Measurements from ENCODE around the gene ITGB4. TPM values are rescaled to one million over a fixed set of nuclear protein-coding genes. Genes with fewer than 3 reads are reported as not detected.

The ITGB4 gene
- total and polyA plus RNA-seq, 9 of the 15 experiments (the other 6 are each of a cell fraction or from before 2014, with no cell fraction given): 0.05 to 2.8 (median 0.76) TPM; not detected in 3

GRCh38 chr17:75764711-75765421 is 43.6 kb downstream of the ITGB4 start, which contains the start of gene GALK1 (continued):
- no peak for TF ChIP-seq JUN (IDR thresholded peaks at IDR 0.05; ENCODE audit: borderline replicate concordance, low read depth, low read length)
- TF ChIP-seq JUN (CRISPR knock-in tag; IDR thresholded peaks at IDR 0.05; ENCODE audit: borderline replicate concordance): no peak
- TF ChIP-seq NUFIP1 (IDR thresholded peaks at IDR 0.05; ENCODE audit: partially characterized antibody): no peak
- TF ChIP-seq FUS (optimal IDR thresholded peaks at IDR 0.05; ENCODE audit: low read depth, low read length): no peak
- peak; percentile 66; the same call in 1 of the 2 replicates for TF ChIP-seq ELF2 (CRISPR knock-in tag; IDR thresholded peaks at IDR 0.05)
- TF ChIP-seq RNF2 (IDR thresholded peaks at IDR 0.05): peak; percentile 52; the same call in 1 of the 2 replicates
- no peak for TF ChIP-seq ZNF121 (CRISPR knock-in tag; conservative IDR thresholded peaks at IDR 0.05)
- TF ChIP-seq, protein P1, sequence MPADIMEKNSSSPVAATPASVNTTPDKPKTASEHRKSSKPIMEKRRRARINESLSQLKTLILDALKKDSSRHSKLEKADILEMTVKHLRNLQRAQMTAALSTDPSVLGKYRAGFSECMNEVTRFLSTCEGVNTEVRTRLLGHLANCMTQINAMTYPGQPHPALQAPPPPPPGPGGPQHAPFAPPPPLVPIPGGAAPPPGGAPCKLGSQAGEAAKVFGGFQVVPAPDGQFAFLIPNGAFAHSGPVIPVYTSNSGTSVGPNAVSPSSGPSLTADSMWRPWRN (IDR thresholded peaks at IDR 0.05; ENCODE audit: low read depth): no peak
- TF ChIP-seq, protein P2, sequence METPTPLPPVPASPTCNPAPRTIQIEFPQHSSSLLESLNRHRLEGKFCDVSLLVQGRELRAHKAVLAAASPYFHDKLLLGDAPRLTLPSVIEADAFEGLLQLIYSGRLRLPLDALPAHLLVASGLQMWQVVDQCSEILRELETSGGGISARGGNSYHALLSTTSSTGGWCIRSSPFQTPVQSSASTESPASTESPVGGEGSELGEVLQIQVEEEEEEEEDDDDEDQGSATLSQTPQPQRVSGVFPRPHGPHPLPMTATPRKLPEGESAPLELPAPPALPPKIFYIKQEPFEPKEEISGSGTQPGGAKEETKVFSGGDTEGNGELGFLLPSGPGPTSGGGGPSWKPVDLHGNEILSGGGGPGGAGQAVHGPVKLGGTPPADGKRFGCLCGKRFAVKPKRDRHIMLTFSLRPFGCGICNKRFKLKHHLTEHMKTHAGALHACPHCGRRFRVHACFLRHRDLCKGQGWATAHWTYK (CRISPR knock-in tag; IDR thresholded peaks at IDR 0.05): peak; percentile 67; the same call in 1 of the 2 replicates
- no peak for TF ChIP-seq RFX7 (CRISPR knock-in tag; IDR thresholded peaks at IDR 0.05)
- TF ChIP-seq NFATC3 (IDR thresholded peaks at IDR 0.05): no peak
- TF ChIP-seq ESRRB (CRISPR knock-in tag; IDR thresholded peaks at IDR 0.05; ENCODE audit: borderline replicate concordance): no peak
- TF ChIP-seq, protein P3, sequence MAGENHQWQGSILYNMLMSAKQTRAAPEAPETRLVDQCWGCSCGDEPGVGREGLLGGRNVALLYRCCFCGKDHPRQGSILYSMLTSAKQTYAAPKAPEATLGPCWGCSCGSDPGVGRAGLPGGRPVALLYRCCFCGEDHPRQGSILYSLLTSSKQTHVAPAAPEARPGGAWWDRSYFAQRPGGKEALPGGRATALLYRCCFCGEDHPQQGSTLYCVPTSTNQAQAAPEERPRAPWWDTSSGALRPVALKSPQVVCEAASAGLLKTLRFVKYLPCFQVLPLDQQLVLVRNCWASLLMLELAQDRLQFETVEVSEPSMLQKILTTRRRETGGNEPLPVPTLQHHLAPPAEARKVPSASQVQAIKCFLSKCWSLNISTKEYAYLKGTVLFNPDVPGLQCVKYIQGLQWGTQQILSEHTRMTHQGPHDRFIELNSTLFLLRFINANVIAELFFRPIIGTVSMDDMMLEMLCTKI (IDR thresholded peaks at IDR 0.05; ENCODE audit: partially characterized antibody): no peak
- no peak for TF ChIP-seq ZNF583 (CRISPR knock-in tag; IDR thresholded peaks at IDR 0.05)
- no peak for TF ChIP-seq BCL6 (CRISPR knock-in tag; IDR thresholded peaks at IDR 0.05)
- TF ChIP-seq, protein P4, sequence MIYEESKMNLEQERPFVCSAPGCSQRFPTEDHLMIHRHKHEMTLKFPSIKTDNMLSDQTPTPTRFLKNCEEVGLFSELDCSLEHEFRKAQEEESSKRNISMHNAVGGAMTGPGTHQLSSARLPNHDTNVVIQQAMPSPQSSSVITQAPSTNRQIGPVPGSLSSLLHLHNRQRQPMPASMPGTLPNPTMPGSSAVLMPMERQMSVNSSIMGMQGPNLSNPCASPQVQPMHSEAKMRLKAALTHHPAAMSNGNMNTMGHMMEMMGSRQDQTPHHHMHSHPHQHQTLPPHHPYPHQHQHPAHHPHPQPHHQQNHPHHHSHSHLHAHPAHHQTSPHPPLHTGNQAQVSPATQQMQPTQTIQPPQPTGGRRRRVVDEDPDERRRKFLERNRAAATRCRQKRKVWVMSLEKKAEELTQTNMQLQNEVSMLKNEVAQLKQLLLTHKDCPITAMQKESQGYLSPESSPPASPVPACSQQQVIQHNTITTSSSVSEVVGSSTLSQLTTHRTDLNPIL (CRISPR knock-in tag; IDR thresholded peaks at IDR 0.05): no peak
- peak; percentile 64 for TF ChIP-seq HNRNPK (IDR thresholded peaks at IDR 0.05; ENCODE audit: low read depth, low read length, poor library complexity, severe bottlenecking)
- TF ChIP-seq BCOR (IDR thresholded peaks at IDR 0.05): no peak; the same call in 1 of the 2 replicates
- no peak for TF ChIP-seq ZZZ3 (IDR thresholded peaks at IDR 0.05)
- TF ChIP-seq TEAD1 (CRISPR knock-in tag; IDR thresholded peaks at IDR 0.05): no peak
- no peak for TF ChIP-seq MEF2A (IDR thresholded peaks at IDR 0.05; ENCODE audit: control insufficient read depth, low read depth, low read length)
- TF ChIP-seq, protein P5, sequence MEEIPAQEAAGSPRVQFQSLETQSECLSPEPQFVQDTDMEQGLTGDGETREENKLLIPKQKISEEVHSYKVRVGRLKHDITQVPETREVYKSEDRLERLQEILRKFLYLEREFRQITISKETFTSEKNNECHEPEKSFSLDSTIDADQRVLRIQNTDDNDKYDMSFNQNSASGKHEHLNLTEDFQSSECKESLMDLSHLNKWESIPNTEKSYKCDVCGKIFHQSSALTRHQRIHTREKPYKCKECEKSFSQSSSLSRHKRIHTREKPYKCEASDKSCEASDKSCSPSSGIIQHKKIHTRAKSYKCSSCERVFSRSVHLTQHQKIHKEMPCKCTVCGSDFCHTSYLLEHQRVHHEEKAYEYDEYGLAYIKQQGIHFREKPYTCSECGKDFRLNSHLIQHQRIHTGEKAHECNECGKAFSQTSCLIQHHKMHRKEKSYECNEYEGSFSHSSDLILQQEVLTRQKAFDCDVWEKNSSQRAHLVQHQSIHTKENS (CRISPR knock-in tag; IDR thresholded peaks at IDR 0.05): no peak
- peak; percentile 62; the same call in 1 of the 2 replicates for TF ChIP-seq EP400 (IDR thresholded peaks at IDR 0.05)
- no peak for TF ChIP-seq TCFL5 (CRISPR knock-in tag; conservative IDR thresholded peaks at IDR 0.05)
- TF ChIP-seq MAFF (IDR thresholded peaks at IDR 0.05; ENCODE audit: low read length): no peak

All from K562 (cell line).